Upper lobe of left lung (tissue), 6 donors: ENCODE data around the gene TRAF1. TPM values are rescaled to one million over a fixed set of nuclear protein-coding genes. Genes with fewer than 3 reads are reported as not detected.

Source experiments
- ATAC-seq, 2 donors: fragments of 200-7000 bp; cut with Tn5 transposase; one replicate each; pipeline ENCODE4 v1.9.1; 2022; ENCODE audit warnings: mild to moderate bottlenecking in 2 of 2, moderate library complexity in 2 of 2; ENCODE audit not compliant: low FRiP score in 2 of 2
- DNase-seq, 2 donors: peaks; one replicate each; pipeline ENCODE4 v3.0.0-alpha.2; 2019 to 2020
- H3K27ac ChIP-seq, 4 donors: fragments of 200-600 bp; sonication (generic); one replicate each; pipeline ENCODE4 v1.5.1; 2016 to 2019
- H3K27me3 ChIP-seq, 4 donors: fragments of 200-600 bp; sonication (generic); one replicate each; pipeline ENCODE4 v1.5.1; 2017 to 2019
- H3K36me3 ChIP-seq, 4 donors: fragments of 200-600 bp; sonication (generic); one replicate each; pipeline ENCODE4 v1.5.1; 2016 to 2019
- H3K4me1 ChIP-seq, 4 donors: fragments of 200-600 bp; sonication (generic); one replicate each; pipeline ENCODE4 v1.5.1; 2018 to 2019
- H3K4me3 ChIP-seq, 4 donors: fragments of 200-600 bp; sonication (generic); one replicate each; pipeline ENCODE4 v1.5.1; 2017 to 2019; ENCODE audit warnings: mild to moderate bottlenecking in 2 of 4, moderate library complexity in 1 of 4
- H3K9me3 ChIP-seq, 4 donors: fragments of 200-600 bp; sonication (generic); one replicate each; pipeline ENCODE4 v1.5.1; 2018 to 2019
- CTCF ChIP-seq, 6 experiments: fragments of 450-650 bp in 4 of 6; fragments of 200-600 bp in 2 of 6; sonication (generic) in 2 of 6; IDR thresholded peaks; one replicate each; pipeline ENCODE4 v1.5.1; 2016 to 2019; ENCODE audit warnings: antibody characterized with exemption in 6 of 6
- EP300 ChIP-seq, 4 donors: sonication (generic); formaldehyde crosslinking; IDR thresholded peaks; one replicate each; pipeline ENCODE4 v1.5.1; 2017; ENCODE audit warnings: antibody characterized with exemption in 4 of 4, control low read depth in 2 of 4
- POLR2A ChIP-seq, 4 donors: fragments of 450-650 bp; IDR thresholded peaks; one replicate each; pipeline ENCODE4 v1.5.1; 2016 to 2017; ENCODE audit warnings: antibody characterized with exemption in 4 of 4, mild to moderate bottlenecking in 2 of 4
- POLR2AphosphoS5 ChIP-seq, 2 donors: sonication (generic); formaldehyde crosslinking; IDR thresholded peaks; one replicate each; pipeline ENCODE4 v1.5.1; 2017; ENCODE audit warnings: antibody characterized with exemption in 2 of 2
- WGBS, 2 donors: methylation state at CpG; one replicate each; pipeline ENCODE4 v1.1.5; 2017 to 2018; 5-methylcytosine and 5-hydroxymethylcytosine counted together
- total RNA-seq, 6 donors: library from RNA; depleted of rRNA in 4 of 6; stranded (reverse); fragments of >200 nt in 4 of 6; gene quantifications; one replicate each; pipeline versions ENCODE4 v1.1.0 to v1.2.1, GENCODE V29; 2016 to 2021
- donor health status: DM: no; HTN: no; CAD: no; lungs with moderate emphysema.
- donor health status: DM: no; HTN: yes; CAD: no; lungs with severe emphysema.

TRAF1 gene
- total RNA-seq, 6 donors from 2014 or later: 2.9 to 29.3 (median 6.6) TPM

GRCh38 chr9:120905315-120906164 is 21.1 kb downstream of the TRAF1 start:
- 76 to 84% methylated on average over 11 of the region's 11 CpGs for WGBS, 2 donors
- Histone ChIP-seq H3K36me3 (peaks cover 0 to 10% (median 0%) of the 10 kb centered on the region in 4 donors), H3K4me1 (no peaks in the 10 kb centered on the region), H3K4me3 (no peak overlapping the region), H3K27me3 (no peaks in the 10 kb centered on the region), H3K27ac (peak overlapping the region in 1 of 4 donors; percentile 38), H3K9me3 (no peaks in the 10 kb centered on the region)
- TF ChIP-seq POLR2A (IDR thresholded peaks at IDR 0.05) (no peak), CTCF (IDR thresholded peaks at IDR 0.05) (no peak), EP300 (IDR thresholded peaks at IDR 0.05) (no peak), POLR2AphosphoS5 (IDR thresholded peaks at IDR 0.05) (no peak)
- no peak for ATAC-seq
- DNase-seq: no peak

GRCh38 chr9:120904978-120905301 is 21.7 kb downstream of the TRAF1 start:
- peak overlapping the region in 1 of 4 donors; percentile 38 for H3K27ac ChIP-seq
- no peak overlapping the region for H3K4me3 ChIP-seq
- peaks cover 0 to 10% (median 0%) of the 10 kb centered on the region in 4 donors for H3K36me3 ChIP-seq
- H3K4me1 ChIP-seq: no peaks in the 10 kb centered on the region
- no peaks in the 10 kb centered on the region for H3K9me3 ChIP-seq
- H3K27me3 ChIP-seq: no peaks in the 10 kb centered on the region
- no peak for DNase-seq
- TF ChIP-seq EP300 (IDR thresholded peaks at IDR 0.05) (no peak), POLR2A (IDR thresholded peaks at IDR 0.05) (no peak), CTCF (IDR thresholded peaks at IDR 0.05) (no peak), POLR2AphosphoS5 (IDR thresholded peaks at IDR 0.05) (no peak)
- peak; percentile 7 for ATAC-seq
- 92 to 93% methylated on average over 10 to 11 of the region's 11 CpGs for WGBS, 2 donors

GRCh38 chr9:120904061-120904977 is 22.3 kb downstream of the TRAF1 start:
- H3K4me1 ChIP-seq: no peaks in the 10 kb centered on the region
- H3K9me3 ChIP-seq: no peaks in the 10 kb centered on the region
- TF ChIP-seq POLR2A (IDR thresholded peaks at IDR 0.05) (no peak), POLR2AphosphoS5 (IDR thresholded peaks at IDR 0.05) (no peak), CTCF (IDR thresholded peaks at IDR 0.05) (no peak), EP300 (IDR thresholded peaks at IDR 0.05) (no peak)
- no peaks in the 10 kb centered on the region for H3K27me3 ChIP-seq
- 85% methylated on average over 9 to 16 of the region's 16 CpGs for WGBS, 2 donors
- peak overlapping the region in 2 of 4 donors; percentile 38 to 49 for H3K27ac ChIP-seq
- DNase-seq: no peak
- H3K36me3 ChIP-seq: peaks cover 0 to 8% (median 0%) of the 10 kb centered on the region in 4 donors
- ATAC-seq: no peak
- H3K4me3 ChIP-seq: no peak overlapping the region

GRCh38 chr9:120902569-120903535 is 23.7 kb downstream of the TRAF1 start:
- H3K36me3 ChIP-seq: peaks cover 0 to 4% (median 0%) of the 10 kb centered on the region in 4 donors
- no peaks in the 10 kb centered on the region for H3K4me1 ChIP-seq
- ATAC-seq (no peak), DNase-seq (no peak)
- H3K9me3 ChIP-seq: no peaks in the 10 kb centered on the region
- WGBS, 2 donors: 66 to 76% methylated on average over 14 of the region's 14 CpGs
- H3K27ac ChIP-seq: peak overlapping the region in 1 of 4 donors; percentile 38
- no peak overlapping the region for H3K4me3 ChIP-seq
- H3K27me3 ChIP-seq: no peaks in the 10 kb centered on the region
- TF ChIP-seq POLR2A (IDR thresholded peaks at IDR 0.05): no peak
- TF ChIP-seq EP300 (IDR thresholded peaks at IDR 0.05): no peak
- TF ChIP-seq POLR2AphosphoS5 (IDR thresholded peaks at IDR 0.05): no peak
- no peak for TF ChIP-seq CTCF (IDR thresholded peaks at IDR 0.05)
